GM19395 (cell line): ENCODE results near the gene KRTAP3-1.
"Not testable (repeated sequence)": the region's sequence is repeated elsewhere in the genome, so short reads cannot be mapped to it uniquely, and the experiment has no call there.

ENCODE experiments used
- ATAC-seq: cut with Tn5 transposase; IDR thresholded peaks from one replicate; pipeline ENCODE4 v1.9.1; 2021; ENCODE audit warnings: mild to moderate bottlenecking, moderate library complexity; ENCODE audit not compliant: unreplicated experiment

KRTAP3-1 gene

GRCh38 chr17:41016578-41017215, 7.8 kb upstream of the KRTAP3-1 start:
- no peak for ATAC-seq

- no peak for ATAC-seq
Observed at GRCh38 chr17:41015454-41015853, 6.5 kb upstream of the KRTAP3-1 start.

GRCh38 chr17:41013606-41014005, 4.7 kb upstream of the KRTAP3-1 start:
- no peak for ATAC-seq

- no peak for ATAC-seq
Observed at GRCh38 chr17:41013181-41013580, 4.3 kb upstream of the KRTAP3-1 start.

- ATAC-seq = no peak
Observed at GRCh38 chr17:41012326-41013120, 3.6 kb upstream of the KRTAP3-1 start.

- no peak for ATAC-seq
Observed at GRCh38 chr17:41010441-41010840, 1.5 kb upstream of the KRTAP3-1 start.

GRCh38 chr17:41009936-41010335, 1.0 kb upstream of the KRTAP3-1 start:
- ATAC-seq = no peak

- no peak for ATAC-seq
Observed at GRCh38 chr17:41009301-41009760, 403 bp upstream of the KRTAP3-1 start.

- no peak for ATAC-seq
Observed at GRCh38 chr17:41004397-41004796, 4.5 kb downstream of the KRTAP3-1 start.

- no peak for ATAC-seq
Observed at GRCh38 chr17:41003926-41004325, 5.0 kb downstream of the KRTAP3-1 start.

GRCh38 chr17:41002814-41003213, 6.1 kb downstream of the KRTAP3-1 start:
- no peak for ATAC-seq

GRCh38 chr17:41001795-41002194, 7.1 kb downstream of the KRTAP3-1 start:
- ATAC-seq = no peak

GRCh38 chr17:40999563-40999962, 9.4 kb downstream of the KRTAP3-1 start, which contains the start of gene KRTAP3-2:
TSS of gene KRTAP3-2 (minus strand) at chr17:40999906. CDS start at chr17:40999853, 53 bp downstream.
- ATAC-seq = not testable (repeated sequence)

GRCh38 chr17:40997361-40997760, 11.6 kb downstream of the KRTAP3-1 start:
- no peak for ATAC-seq

- no peak for ATAC-seq
Observed at GRCh38 chr17:40996829-40997228, 12.1 kb downstream of the KRTAP3-1 start.

- ATAC-seq = no peak
Observed at GRCh38 chr17:40995116-40995515, 13.8 kb downstream of the KRTAP3-1 start.

GRCh38 chr17:40993839-40994238, 15.1 kb downstream of the KRTAP3-1 start, which contains the start of gene KRTAP3-3:
TSS of gene KRTAP3-3 (minus strand) at chr17:40994164. CDS start at chr17:40994097, 67 bp downstream.
- no peak for ATAC-seq

- no peak for ATAC-seq
Observed at GRCh38 chr17:40993084-40993483, 15.8 kb downstream of the KRTAP3-1 start.

GRCh38 chr17:40992666-40993065, 16.3 kb downstream of the KRTAP3-1 start:
- no peak for ATAC-seq

- no peak for ATAC-seq
Observed at GRCh38 chr17:40986920-40987319, 22.0 kb downstream of the KRTAP3-1 start.

GRCh38 chr17:40984226-40984625, 24.7 kb downstream of the KRTAP3-1 start, which contains the start of gene KRT40:
TSS of gene KRT40 (minus strand) at chr17:40984326. CDS start at chr17:40984273, 53 bp downstream.
- ATAC-seq = no peak

- no peak for ATAC-seq
Observed at GRCh38 chr17:40981115-40981514, 27.8 kb downstream of the KRTAP3-1 start.
